Astrocyte (in vitro differentiated cells and primary cell): ENCODE data around the gene NAT9.

Source experiments
- CTCF ChIP-seq: IDR thresholded peaks from 2 replicates; pipeline ENCODE4 v1.5.1; 2011; ENCODE audit warnings: low read depth, mild to moderate bottlenecking, inconsistent platforms, low read length, moderate library complexity; ENCODE audit not compliant: insufficient read depth
- EZH2 ChIP-seq: IDR thresholded peaks from 2 replicates; pipeline ENCODE4 v1.6.1; 2012; ENCODE audit warnings: mild to moderate bottlenecking, low read length, inconsistent platforms; ENCODE audit not compliant: insufficient read depth

GRCh38 chr17:74755533-74755932, 20.6 kb downstream of the NAT9 start:
- TF ChIP-seq CTCF (no peak), EZH2 (no peak)
